Liver (tissue), 9 donors: ENCODE measurements around the gene RPS2. TPM values are rescaled to one million over a fixed set of nuclear protein-coding genes. Genes with fewer than 3 reads are reported as not detected.
"Not testable (repeated sequence)": the region's sequence is repeated elsewhere in the genome, so short reads cannot be mapped to it uniquely, and the experiment has no call there.

Source experiments
- DNase-seq: peaks from one replicate; pipeline ENCODE4 v3.0.0-alpha.2; 2017; ENCODE audit warnings: low spot score
- H3K27ac ChIP-seq, 2 donors: one replicate each; pipeline ENCODE4 v1.7.0; 2013; ENCODE audit warnings: inconsistent platforms in 2 of 2, low read length in 2 of 2, control low read depth in 1 of 2, low read depth in 1 of 2, mild to moderate bottlenecking in 1 of 2
- H3K27me3 ChIP-seq, 4 donors: one replicate each; pipeline versions ENCODE4 v1.6.1 to v1.7.0; 2013; ENCODE audit warnings: low read length in 3 of 4, inconsistent platforms in 1 of 4, mild to moderate bottlenecking in 1 of 4, moderate library complexity in 1 of 4; ENCODE audit not compliant: control insufficient read depth in 4 of 4, insufficient read depth in 4 of 4
- H3K36me3 ChIP-seq, 4 donors: one replicate each; pipeline versions ENCODE4 v1.6.1 to v1.7.0; 2013; ENCODE audit warnings: low read length in 3 of 4, mild to moderate bottlenecking in 3 of 4, low read depth in 1 of 4, moderate library complexity in 1 of 4; ENCODE audit not compliant: control insufficient read depth in 4 of 4, insufficient read depth in 3 of 4
- H3K4me1 ChIP-seq, 4 donors: one replicate each; pipeline versions ENCODE4 v1.6.1 to v1.7.0; 2013; ENCODE audit warnings: low read length in 3 of 4, mild to moderate bottlenecking in 3 of 4, moderate library complexity in 1 of 4; ENCODE audit not compliant: control insufficient read depth in 4 of 4, insufficient read depth in 4 of 4
- H3K4me3 ChIP-seq, 3 donors: one replicate each; pipeline versions ENCODE4 v1.6.1 to v1.7.0; 2013; ENCODE audit warnings: low read length in 3 of 3, control low read depth in 1 of 3, low read depth in 1 of 3, mild to moderate bottlenecking in 1 of 3
- H3K9ac ChIP-seq, 2 donors: one replicate each; pipeline ENCODE4 v1.7.0; 2013; ENCODE audit warnings: low read length in 2 of 2, mild to moderate bottlenecking in 2 of 2, moderate library complexity in 2 of 2, control low read depth in 1 of 2, low read depth in 1 of 2
- H3K9me3 ChIP-seq, 4 donors: one replicate each; pipeline versions ENCODE4 v1.6.1 to v1.7.0; 2013; ENCODE audit warnings: low read length in 3 of 4; ENCODE audit not compliant: control insufficient read depth in 4 of 4
- ATF3 ChIP-seq: IDR thresholded peaks from 2 replicates; pipeline ENCODE4 v1.6.1; 2016; ENCODE audit warnings: antibody characterized with exemption
- CTCF ChIP-seq: fragments of 150-350 bp; IDR thresholded peaks from 2 replicates; pipeline ENCODE4 v1.5.1; 2017; ENCODE audit warnings: improper control_type of control experiment, low read depth, low read length; ENCODE audit not compliant: missing input control
- EGR1 ChIP-seq, 2 donors: IDR thresholded peaks; 2 replicates each; pipeline ENCODE4 v1.6.1; 2016 to 2018; ENCODE audit warnings: antibody characterized with exemption in 2 of 2, low read depth in 2 of 2
- FOXA1 ChIP-seq: IDR thresholded peaks from 2 replicates; pipeline ENCODE4 v1.6.1; 2016; ENCODE audit warnings: antibody characterized with exemption
- FOXA2 ChIP-seq: IDR thresholded peaks from 2 replicates; pipeline ENCODE4 v1.6.1; 2016; ENCODE audit warnings: antibody characterized with exemption
- GABPA ChIP-seq, 2 donors: IDR thresholded peaks in 1 of 2; conservative IDR thresholded peaks in 1 of 2; 2 replicates each; pipeline ENCODE4 v1.6.1; 2016; ENCODE audit warnings: antibody characterized with exemption in 2 of 2, mild to moderate bottlenecking in 1 of 2, moderate library complexity in 1 of 2
- HNF4A ChIP-seq, 2 donors: conservative IDR thresholded peaks; 2 replicates each; pipeline ENCODE4 v1.6.1; 2016; ENCODE audit warnings: antibody characterized with exemption in 2 of 2, mild to moderate bottlenecking in 2 of 2
- HNF4G ChIP-seq: IDR thresholded peaks from 2 replicates; pipeline ENCODE4 v1.6.1; 2016; ENCODE audit warnings: antibody characterized with exemption
- JUND ChIP-seq, 2 donors: IDR thresholded peaks; 2 replicates each; pipeline ENCODE4 v1.6.1; 2016; ENCODE audit warnings: antibody characterized with exemption in 2 of 2
- MAX ChIP-seq: IDR thresholded peaks from 2 replicates; pipeline ENCODE4 v1.6.1; 2016; ENCODE audit warnings: antibody characterized with exemption
- NR2F2 ChIP-seq: IDR thresholded peaks from 2 replicates; pipeline ENCODE4 v1.6.1; 2016; ENCODE audit warnings: antibody characterized with exemption
- RAD21 ChIP-seq, 2 donors: IDR thresholded peaks; 2 replicates each; pipeline ENCODE4 v1.6.1; 2016; ENCODE audit warnings: antibody characterized with exemption in 2 of 2, mild to moderate bottlenecking in 2 of 2
- REST ChIP-seq: IDR thresholded peaks from 2 replicates; pipeline ENCODE4 v1.6.1; 2016; ENCODE audit warnings: antibody characterized with exemption, mild to moderate bottlenecking
- RXRA ChIP-seq, 2 donors: IDR thresholded peaks; 2 replicates each; pipeline ENCODE4 v1.6.1; 2017 to 2018; ENCODE audit warnings: antibody characterized with exemption in 2 of 2, mild to moderate bottlenecking in 1 of 2
- SP1 ChIP-seq: IDR thresholded peaks from 2 replicates; pipeline ENCODE4 v1.6.1; 2018; ENCODE audit warnings: antibody characterized with exemption, mild to moderate bottlenecking
- TAF1 ChIP-seq: conservative IDR thresholded peaks from 2 replicates; pipeline ENCODE4 v1.6.1; 2016; ENCODE audit warnings: antibody characterized with exemption, mild to moderate bottlenecking
- YY1 ChIP-seq: IDR thresholded peaks from 2 replicates; pipeline ENCODE4 v1.6.1; 2016; ENCODE audit warnings: antibody characterized with exemption, mild to moderate bottlenecking
- ZBTB33 ChIP-seq: IDR thresholded peaks from 2 replicates; pipeline ENCODE4 v1.6.1; 2016; ENCODE audit warnings: antibody characterized with exemption
- WGBS: extraction: QIAGEN DNeasy Blood & Tissue Kit; methylation state at CpG from one replicate; pipeline ENCODE4 v1.1.7; 2013; 5-methylcytosine and 5-hydroxymethylcytosine counted together
- polyA plus RNA-seq, 2 donors: library from polyadenylated mRNA; stranded (reverse) in 1 of 2; unstranded in 1 of 2; fragments of 200-250 nt in 1 of 2; fragments of >200 nt in 1 of 2; fragmentation: Nextera tagmentation in 1 of 2; extraction: Ambion mirVana in 1 of 2; gene quantifications; one replicate each; pipeline versions ENCODE4 v1.2.1 to v1.2.3, GENCODE V29; 2013 to 2015
- total RNA-seq, 2 donors: library from RNA; depleted of rRNA; stranded (reverse); fragments of >200 nt; gene quantifications; one replicate each; pipeline ENCODE4 v1.2.3, GENCODE V29; 2014
- donor health status: healthy.
- donor health status: healthy.
- donor health status: healthy.
- donor health status: healthy.
- donor health status: healthy.

RPS2 gene
- total and polyA plus RNA-seq, 4 donors, result 524 to 1,440 (median 940) TPM

GRCh38 chr16:1963806-1964505 lies 670 bp downstream of the RPS2 start:
- no peaks in the 10 kb centered on the region for H3K9me3 ChIP-seq
- H3K27ac ChIP-seq, result peak overlapping the region; percentile 89 to 93
- H3K27me3 ChIP-seq, result no peaks in the 10 kb centered on the region
- peak overlapping the region; percentile 58 to 73 for H3K9ac ChIP-seq
- no peak for TF ChIP-seq ZBTB33
- no peak for TF ChIP-seq JUND (IDR thresholded peaks at IDR 0.05)
- TF ChIP-seq YY1, result no peak
- TF ChIP-seq FOXA2, result no peak
- TF ChIP-seq MAX, result no peak
- no peak for TF ChIP-seq SP1
- no peak for TF ChIP-seq TAF1
- TF ChIP-seq REST, result no peak
- TF ChIP-seq GABPA (IDR thresholded peaks at IDR 0.05 in 1 of 2, conservative IDR thresholded peaks at IDR 0.05 in 1 of 2), result no peak
- no peak for TF ChIP-seq ATF3
- TF ChIP-seq HNF4A (conservative IDR thresholded peaks at IDR 0.05), result no peak
- TF ChIP-seq EGR1 (IDR thresholded peaks at IDR 0.05; ENCODE audit: low read depth in 2 of 2), result no peak
- TF ChIP-seq RAD21 (IDR thresholded peaks at IDR 0.05), result no peak
- no peak for TF ChIP-seq NR2F2
- no peak for TF ChIP-seq FOXA1
- TF ChIP-seq HNF4G, result no peak
- no peak for TF ChIP-seq RXRA (IDR thresholded peaks at IDR 0.05)
- TF ChIP-seq CTCF, result no peak
- peaks cover 4 to 33% (median 26%) of the 10 kb centered on the region in 4 donors for H3K4me1 ChIP-seq
- peaks cover 0 to 26% (median 7%) of the 10 kb centered on the region in 4 donors for H3K36me3 ChIP-seq
- WGBS, result 22% methylated on average over 44 of the region's 44 CpGs
- peak; percentile 61 for DNase-seq
- H3K4me3 ChIP-seq, result peak overlapping the region; percentile 66 to 82 (median 77)

- 87% methylated on average over 37 of the region's 37 CpGs for WGBS
- DNase-seq, H3K9ac ChIP-seq, H3K27ac ChIP-seq, H3K27me3 ChIP-seq, H3K9me3 ChIP-seq, H3K4me3 ChIP-seq: not testable (repeated sequence)
- peaks cover 7 to 38% (median 30%) of the 10 kb centered on the region in 4 donors for H3K4me1 ChIP-seq
- H3K36me3 ChIP-seq, result peaks cover 0 to 26% (median 7%) of the 10 kb centered on the region in 4 donors
Measured at GRCh38 chr16:1962161-1963153, 2.2 kb downstream of the RPS2 start.
